A549 (cell line): ENCODE data around the gene KIF3B. TPM values are rescaled to one million over a fixed set of nuclear protein-coding genes. Genes with fewer than 3 reads are reported as not detected.
"Not testable (repeated sequence)": the region's sequence is repeated elsewhere in the genome, so short reads cannot be mapped to it uniquely, and the experiment has no call there.

ENCODE experiments used
- ATAC-seq, 2 experiments: fragments of 200-7000 bp in 1 of 2; fragments of >200 bp in 1 of 2; cut with Nextera tagmentation in 1 of 2; cut with Tn5 transposase in 1 of 2; 3 replicates each; pipeline versions ENCODE4 v1.8.0 to v1.9.1; 2018 to 2020; ENCODE audit warnings: mild to moderate bottlenecking in 1 of 2, moderate library complexity in 1 of 2
- CTCF ChIA-PET: fragments of 300-600 bp; sonication (Branson Sonifier 250); formaldehyde crosslinking; extraction: SDS; loops from one replicate; lab custom pipeline; 2021; ENCODE audit warnings: antibody characterized with exemption, inconsistent platforms; lab: Yijun Ruan, JAX
- POLR2A ChIA-PET: fragments of 350-600 bp; formaldehyde crosslinking; extraction: SDS; loops from one replicate; lab custom pipeline; 2021; ENCODE audit warnings: antibody characterized with exemption, inconsistent platforms; lab: Yijun Ruan, JAX
- DNase-seq, 2 experiments: peaks; one replicate each; pipeline versions ENCODE4 v3.0.0 to v3.0.0-alpha.2; 2011 to 2016; ENCODE audit warnings: low read depth in 1 of 2, low spot score in 1 of 2
- FAIRE-seq: peaks from 2 replicates; lab custom pipeline; 2011; peaks lifted over from hg19 to GRCh38; lab: Jason Lieb, UNC
- H3K27ac ChIP-seq, 2 experiments: fragments of >200 bp; sonication (Bioruptor Twin); formaldehyde crosslinking; 3 replicates each; pipeline ENCODE4 v1.5.1; 2016 to 2017
- H3K4me1 ChIP-seq: fragments of >200 bp; sonication (Bioruptor Twin); formaldehyde crosslinking; 3 replicates; pipeline ENCODE4 v1.6.1; 2016
- H3K4me2 ChIP-seq: fragments of >200 bp; sonication (Bioruptor Twin); formaldehyde crosslinking; 3 replicates; pipeline ENCODE4 v1.6.1; 2016
- H3K4me3 ChIP-seq: fragments of >200 bp; sonication (Bioruptor Twin); formaldehyde crosslinking; 3 replicates; pipeline ENCODE4 v1.5.1; 2016
- H3K9me3 ChIP-seq: fragments of >200 bp; sonication (Bioruptor Twin); formaldehyde crosslinking; 3 replicates; pipeline ENCODE4 v1.6.1; 2016
- BHLHE40 ChIP-seq: IDR thresholded peaks from 2 replicates; pipeline ENCODE4 v1.6.1; 2012; ENCODE audit warnings: low read depth, low read length, inconsistent platforms
- CEBPB ChIP-seq, 2 experiments: fragments of >200 bp in 1 of 2; sonication (Bioruptor Twin) in 1 of 2; formaldehyde crosslinking in 1 of 2; IDR thresholded peaks; 2 replicates each; pipeline ENCODE4 v1.6.1; 2012 to 2016
- CHD2 ChIP-seq: fragments of 150-350 bp; IDR thresholded peaks from 2 replicates; pipeline ENCODE4 v1.6.1; 2014; ENCODE audit warnings: low read length; ENCODE audit not compliant: partially characterized antibody
- CHD4 ChIP-seq: fragments of 200-600 bp; sonication (generic); IDR thresholded peaks from 2 replicates; pipeline ENCODE4 v1.6.1; 2016; ENCODE audit warnings: antibody characterized with exemption, mild to moderate bottlenecking, borderline replicate concordance
- EHF ChIP-seq: fragments of 250-450 bp; sonication (Bioruptor Pico); IDR thresholded peaks from 2 replicates; pipeline ENCODE4 v1.5.0; 2020; ENCODE audit warnings: mild to moderate bottlenecking
- EHMT2 ChIP-seq: fragments of 200-600 bp; sonication (generic); IDR thresholded peaks from 2 replicates; pipeline ENCODE4 v1.6.1; 2016; ENCODE audit warnings: antibody characterized with exemption, low read depth, mild to moderate bottlenecking, moderate library complexity
- EP300 ChIP-seq, 2 experiments: fragments of >200 bp; sonication (Bioruptor Twin); formaldehyde crosslinking; IDR thresholded peaks; 2 replicates in 1 of 2; 3 replicates in 1 of 2; pipeline ENCODE4 v1.6.1; 2016 to 2017
- ESRRA ChIP-seq: fragments of 150-350 bp; IDR thresholded peaks from 2 replicates; pipeline ENCODE4 v1.6.1; 2014; ENCODE audit warnings: mild to moderate bottlenecking, low read length, borderline replicate concordance
- FOSB ChIP-seq: fragments of 250-450 bp; sonication (Bioruptor Pico); IDR thresholded peaks from 2 replicates; pipeline ENCODE4 v1.5.0; 2020; ENCODE audit warnings: mild to moderate bottlenecking, moderate library complexity
- FOSL2 ChIP-seq, 2 experiments: fragments of 450-650 bp in 1 of 2; fragments of >200 bp in 1 of 2; sonication (Bioruptor Twin) in 1 of 2; formaldehyde crosslinking; IDR thresholded peaks; 2 replicates each; pipeline versions ENCODE4 v1.5.0 to v1.6.1; 2016 to 2020; ENCODE audit warnings: mild to moderate bottlenecking in 1 of 2, moderate library complexity in 1 of 2
- FOXS1 ChIP-seq: fragments of 250-450 bp; sonication (Bioruptor Pico); IDR thresholded peaks from 2 replicates; pipeline ENCODE4 v1.5.0; 2020; ENCODE audit warnings: mild to moderate bottlenecking, moderate library complexity
- HDAC2 ChIP-seq: fragments of 200-600 bp; sonication (generic); IDR thresholded peaks from 2 replicates; pipeline ENCODE4 v1.6.1; 2016
- HEYL ChIP-seq: fragments of 250-450 bp; sonication (Bioruptor Pico); IDR thresholded peaks from 2 replicates; pipeline ENCODE4 v1.8.0; 2021; ENCODE audit warnings: mild to moderate bottlenecking, moderate library complexity
- HOXA7 ChIP-seq: fragments of 250-450 bp; sonication (Bioruptor Pico); IDR thresholded peaks from 2 replicates; pipeline ENCODE4 v1.5.0; 2020; ENCODE audit warnings: mild to moderate bottlenecking, moderate library complexity
- HOXB13 ChIP-seq: fragments of 250-450 bp; sonication (Bioruptor Pico); IDR thresholded peaks from 2 replicates; pipeline ENCODE4 v1.5.0; 2020; ENCODE audit warnings: low read depth, mild to moderate bottlenecking, moderate library complexity
- HOXB5 ChIP-seq: fragments of 250-450 bp; sonication (Bioruptor Pico); IDR thresholded peaks from 2 replicates; pipeline ENCODE4 v1.5.0; 2020; ENCODE audit warnings: mild to moderate bottlenecking, moderate library complexity
- JUN ChIP-seq, 2 experiments: fragments of >200 bp; sonication (Bioruptor Twin); formaldehyde crosslinking; IDR thresholded peaks; 2 replicates in 1 of 2; 3 replicates in 1 of 2; pipeline ENCODE4 v1.6.1; 2016 to 2017
- JUNB ChIP-seq: fragments of >200 bp; sonication (Bioruptor Twin); formaldehyde crosslinking; IDR thresholded peaks from 2 replicates; pipeline ENCODE4 v1.6.1; 2016
- KDM5A ChIP-seq: fragments of 200-600 bp; sonication (generic); IDR thresholded peaks from 2 replicates; pipeline ENCODE4 v1.6.1; 2016; ENCODE audit warnings: antibody characterized with exemption, mild to moderate bottlenecking
- MYC ChIP-seq: IDR thresholded peaks from 2 replicates; pipeline ENCODE4 v1.6.1; 2012; ENCODE audit warnings: mild to moderate bottlenecking, inconsistent platforms, low read length, improper control_type of control experiment, borderline replicate concordance
- NFE2L2 ChIP-seq: fragments of 150-350 bp; conservative IDR thresholded peaks from 2 replicates; pipeline ENCODE4 v1.6.1; 2014; ENCODE audit warnings: low read length
- NR3C1 ChIP-seq: fragments of >200 bp; sonication (Bioruptor Twin); formaldehyde crosslinking; IDR thresholded peaks from 3 replicates; pipeline ENCODE4 v1.6.1; 2017
- PHF8 ChIP-seq: fragments of 200-600 bp; sonication (generic); IDR thresholded peaks from 2 replicates; pipeline ENCODE4 v1.6.1; 2016; ENCODE audit warnings: low read depth, mild to moderate bottlenecking, antibody characterized with exemption, moderate library complexity, borderline replicate concordance
- RARB ChIP-seq: fragments of 250-450 bp; sonication (Bioruptor Pico); IDR thresholded peaks from 2 replicates; pipeline ENCODE4 v1.8.0; 2021; ENCODE audit warnings: mild to moderate bottlenecking, moderate library complexity
- RCOR1 ChIP-seq: fragments of 150-350 bp; IDR thresholded peaks from 2 replicates; pipeline ENCODE4 v1.6.1; 2014; ENCODE audit warnings: antibody characterized with exemption, low read length, low read depth
- RFX5 ChIP-seq: fragments of 450-650 bp; IDR thresholded peaks from 2 replicates; pipeline ENCODE4 v1.7.1; 2014; ENCODE audit warnings: antibody characterized with exemption, mild to moderate bottlenecking, moderate library complexity
- RNF2 ChIP-seq: fragments of 200-600 bp; sonication (generic); IDR thresholded peaks from 2 replicates; pipeline ENCODE4 v1.6.1; 2016; ENCODE audit warnings: low read depth, mild to moderate bottlenecking, antibody characterized with exemption, moderate library complexity, borderline replicate concordance
- TFCP2L1 ChIP-seq: fragments of 250-450 bp; sonication (Bioruptor Pico); IDR thresholded peaks from 2 replicates; pipeline ENCODE4 v1.5.0; 2021; ENCODE audit warnings: mild to moderate bottlenecking
- ZNF302 ChIP-seq: fragments of 250-450 bp; sonication (Bioruptor Pico); IDR thresholded peaks from 2 replicates; pipeline ENCODE4 v1.9.0; 2021; ENCODE audit warnings: inconsistent platforms, mild to moderate bottlenecking, moderate library complexity
- ZSCAN20 ChIP-seq: fragments of 250-450 bp; sonication (Bioruptor Pico); IDR thresholded peaks from 2 replicates; pipeline ENCODE4 v1.8.0; 2022; ENCODE audit warnings: mild to moderate bottlenecking, moderate library complexity
- WGBS: methylation state at CpG from one replicate; pipeline ENCODE4 v1.1.6; 2017; ENCODE audit errors: missing lambda C conversion rate; 5-methylcytosine and 5-hydroxymethylcytosine counted together
- polyA plus RNA-seq, 4 experiments: library from polyadenylated mRNA; depleted of rRNA in 3 of 4; stranded (reverse); fragments of >200 nt; fragmentation: RNase III in 1 of 4; extraction: RNeasy Plus Mini Kit Qiagen cat#74134 plus additional on column Dnase treatment in 1 of 4; gene quantifications; 2 replicates in 3 of 4; 3 replicates in 1 of 4; pipeline ENCODE4 v1.2.3, GENCODE V29; 2011 to 2017
- TF ChIP-seq, protein P1 (sequence below): fragments of 150-350 bp; IDR thresholded peaks from 2 replicates; pipeline ENCODE4 v1.6.1; 2014; ENCODE audit warnings: low read depth, mild to moderate bottlenecking, low read length
- TF ChIP-seq, protein P2 (sequence below): fragments of 250-450 bp; sonication (Bioruptor Pico); IDR thresholded peaks from 2 replicates; pipeline ENCODE4 v1.5.0; 2021; ENCODE audit warnings: mild to moderate bottlenecking, moderate library complexity, borderline replicate concordance

KIF3B gene
- polyA plus RNA-seq, 2 of the 4 experiments (the other 2 are of a cell fraction): 23.7 to 33.7 TPM

DNA sequence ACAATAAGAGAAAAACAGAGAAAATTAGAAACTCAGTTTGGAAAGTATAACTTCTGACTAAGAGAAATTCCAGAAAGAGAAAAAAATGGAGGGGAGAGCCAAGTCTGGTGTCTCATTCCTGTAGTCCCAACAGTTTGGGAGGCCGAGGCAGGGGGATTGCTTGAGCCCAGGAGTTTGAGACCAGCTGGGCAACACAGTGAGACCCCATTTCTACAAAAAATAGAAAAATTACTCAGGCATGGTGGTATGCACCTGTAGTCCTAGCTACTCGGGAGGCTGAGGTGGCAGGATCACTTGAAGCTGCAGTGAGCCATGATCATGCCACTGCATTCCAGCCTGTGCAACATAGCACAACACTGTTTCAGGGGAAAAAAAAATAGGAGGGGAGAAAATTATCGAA is 3.1 kb upstream of the KIF3B start:
- no peak for DNase-seq
- Histone ChIP-seq H3K4me1 (peaks cover 7% of the 10 kb centered on the region; the same call in 2 of the 3 replicates), H3K27ac (no peak overlapping the region)
- CTCF ChIA-PET: no interaction called here
- no peak for ATAC-seq
- TF ChIP-seq CHD4 (no peak), HDAC2 (no peak), MYC (no peak), TFCP2L1 (CRISPR knock-in tag) (no peak), RCOR1 (no peak), EP300 (IDR thresholded peaks at IDR 0.05) (no peak), BHLHE40 (no peak), FOSL2 (IDR thresholded peaks at IDR 0.05) (no peak), FOSL2 (CRISPR knock-in tag; IDR thresholded peaks at IDR 0.05) (no peak), PHF8 (no peak), NFE2L2 (no peak), EHMT2 (no peak), JUNB (no peak), ZSCAN20 (CRISPR knock-in tag) (no peak), ESRRA (no peak), EHF (CRISPR knock-in tag) (no peak), RNF2 (no peak), KDM5A (no peak)
- TF ChIP-seq, protein P1, sequence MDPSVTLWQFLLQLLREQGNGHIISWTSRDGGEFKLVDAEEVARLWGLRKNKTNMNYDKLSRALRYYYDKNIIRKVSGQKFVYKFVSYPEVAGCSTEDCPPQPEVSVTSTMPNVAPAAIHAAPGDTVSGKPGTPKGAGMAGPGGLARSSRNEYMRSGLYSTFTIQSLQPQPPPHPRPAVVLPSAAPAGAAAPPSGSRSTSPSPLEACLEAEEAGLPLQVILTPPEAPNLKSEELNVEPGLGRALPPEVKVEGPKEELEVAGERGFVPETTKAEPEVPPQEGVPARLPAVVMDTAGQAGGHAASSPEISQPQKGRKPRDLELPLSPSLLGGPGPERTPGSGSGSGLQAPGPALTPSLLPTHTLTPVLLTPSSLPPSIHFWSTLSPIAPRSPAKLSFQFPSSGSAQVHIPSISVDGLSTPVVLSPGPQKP: no peak
- TF ChIP-seq, protein P2, sequence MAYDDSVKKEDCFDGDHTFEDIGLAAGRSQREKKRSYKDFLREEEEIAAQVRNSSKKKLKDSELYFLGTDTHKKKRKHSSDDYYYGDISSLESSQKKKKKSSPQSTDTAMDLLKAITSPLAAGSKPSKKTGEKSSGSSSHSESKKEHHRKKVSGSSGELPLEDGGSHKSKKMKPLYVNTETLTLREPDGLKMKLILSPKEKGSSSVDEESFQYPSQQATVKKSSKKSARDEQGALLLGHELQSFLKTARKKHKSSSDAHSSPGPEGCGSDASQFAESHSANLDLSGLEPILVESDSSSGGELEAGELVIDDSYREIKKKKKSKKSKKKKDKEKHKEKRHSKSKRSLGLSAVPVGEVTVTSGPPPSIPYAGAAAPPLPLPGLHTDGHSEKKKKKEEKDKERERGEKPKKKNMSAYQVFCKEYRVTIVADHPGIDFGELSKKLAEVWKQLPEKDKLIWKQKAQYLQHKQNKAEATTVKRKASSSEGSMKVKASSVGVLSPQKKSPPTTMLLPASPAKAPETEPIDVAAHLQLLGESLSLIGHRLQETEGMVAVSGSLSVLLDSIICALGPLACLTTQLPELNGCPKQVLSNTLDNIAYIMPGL: no peak
- TF ChIP-seq, all 56 proteins: peak for 0
- FAIRE-seq: no peak
- 62% methylated on average over 3 of the region's 3 CpGs for WGBS
- POLR2A ChIA-PET: no interaction called here
- H3K9me3 ChIP-seq: peaks cover 7% of the 10 kb centered on the region; the same call in 1 of the 3 replicates
- H3K4me3 ChIP-seq: no peak overlapping the region
- no peak overlapping the region for H3K4me2 ChIP-seq

DNA sequence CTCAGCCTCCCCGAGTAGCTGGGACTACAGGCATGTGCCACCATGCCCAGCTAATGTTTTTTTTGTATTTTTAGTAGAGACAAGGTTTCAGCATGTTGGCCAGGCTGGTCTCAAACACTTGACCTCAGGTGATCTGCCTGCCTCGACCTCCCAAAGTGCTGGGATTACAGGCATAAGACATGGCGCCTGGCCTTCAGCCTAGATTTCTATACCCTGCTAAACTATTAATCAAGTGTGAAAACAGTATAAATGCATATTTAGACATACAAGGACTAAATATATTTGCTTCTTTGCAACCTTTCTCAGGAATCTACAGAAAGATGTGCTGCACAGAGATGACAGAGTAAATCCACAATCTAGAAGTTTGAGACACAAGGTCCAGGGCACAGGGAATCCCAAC is 2.3 kb upstream of the KIF3B start:
- H3K9me3 ChIP-seq, H3K4me1 ChIP-seq, H3K4me2 ChIP-seq, POLR2A ChIA-PET, DNase-seq, FAIRE-seq, H3K27ac ChIP-seq, CTCF ChIA-PET, H3K4me3 ChIP-seq, ATAC-seq: not testable (repeated sequence)
- WGBS: 54% methylated on average over 3 of the region's 3 CpGs

DNA sequence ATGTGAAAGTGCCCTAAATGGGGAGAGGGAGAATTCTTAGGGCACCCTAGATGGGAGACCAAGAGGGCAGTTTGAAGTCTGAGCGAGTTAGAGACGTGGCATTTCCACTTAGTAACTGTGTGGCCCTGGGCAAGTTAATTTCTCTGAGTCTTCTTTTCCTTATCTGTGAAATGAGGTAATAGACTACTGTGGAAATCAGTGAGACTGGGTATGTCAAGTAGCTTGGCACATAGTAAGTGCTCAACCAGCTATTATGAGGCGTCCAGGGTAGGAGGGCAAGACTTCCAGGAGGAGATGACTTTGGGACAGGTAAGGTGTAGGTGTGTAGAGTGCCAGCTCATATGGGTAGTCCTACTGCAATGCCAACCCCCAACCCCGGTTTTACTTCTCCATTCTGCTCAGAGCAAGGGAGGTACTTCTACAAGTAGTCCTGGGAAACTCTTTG is 770 bp downstream of the KIF3B start:
- TF ChIP-seq HOXB5 (CRISPR knock-in tag) (no peak), ZNF302 (CRISPR knock-in tag) (no peak), FOSL2 (IDR thresholded peaks at IDR 0.05) (no peak), FOSL2 (CRISPR knock-in tag; IDR thresholded peaks at IDR 0.05) (no peak), ESRRA (no peak), JUN (IDR thresholded peaks at IDR 0.05) (no peak), NR3C1 (no peak), PHF8 (no peak), HOXB13 (no peak), HEYL (CRISPR knock-in tag) (no peak), RCOR1 (no peak), HOXA7 (CRISPR knock-in tag) (no peak), RARB (no peak), FOXS1 (CRISPR knock-in tag) (no peak), TFCP2L1 (CRISPR knock-in tag) (no peak), RFX5 (no peak), CEBPB (IDR thresholded peaks at IDR 0.05) (no peak), FOSB (CRISPR knock-in tag) (no peak), ZSCAN20 (CRISPR knock-in tag) (no peak), CHD2 (no peak)
- TF ChIP-seq, protein P1: no peak
- Histone ChIP-seq H3K9me3 (peaks cover 7% of the 10 kb centered on the region; the same call in 1 of the 3 replicates), H3K4me1 (peaks cover 7% of the 10 kb centered on the region; the same call in 2 of the 3 replicates), H3K27ac (peak overlapping the region; percentile 75 to 91), H3K4me2 (peak overlapping the region; percentile 89), H3K4me3 (peak overlapping the region; percentile 84)
- peak in 1 of 2 experiments; percentile 27; a peak in 3 of 6 replicates for ATAC-seq
- ChIA-PET POLR2A (no interaction called here), CTCF (interaction anchor here (1.6 kb wide), 1 partner anchor 12 kb away, joined by 4 read pairs; no protein-coding TSS in a partner anchor)
- no peak for FAIRE-seq
- DNase-seq: no peak
- 27% methylated on average over 4 of the region's 4 CpGs for WGBS
